ENCODE data around the gene U2AF1L4.
A peak's percentile ranks its signal among the peaks of the same experiment; 100 is the strongest.

U2AF1L4 gene

GRCh38 chr19:35716801-35717664, 28.2 kb downstream of the U2AF1L4 start (continued):
- TF ChIP-seq ZNF157 (tag by site-specific recombination; IDR thresholded peaks at IDR 0.05), result peak; percentile 58; the same call in 1 of the 2 replicates
- TF ChIP-seq ZNF341 (tag by site-specific recombination; IDR thresholded peaks at IDR 0.05; ENCODE audit: low read depth), result peak; percentile 39
- no peak for TF ChIP-seq ZNF571 (tag by site-specific recombination; IDR thresholded peaks at IDR 0.05)
- TF ChIP-seq ZNF138 (tag by site-specific recombination; IDR thresholded peaks at IDR 0.05; ENCODE audit: borderline replicate concordance), result no peak
- TF ChIP-seq ZNF23 (tag by site-specific recombination; IDR thresholded peaks at IDR 0.05; ENCODE audit: borderline replicate concordance), result no peak
- TF ChIP-seq KLF1 (tag by site-specific recombination; IDR thresholded peaks at IDR 0.05), result peak; percentile 58
- no peak for TF ChIP-seq ZNF214 (tag by site-specific recombination; IDR thresholded peaks at IDR 0.05; ENCODE audit: borderline replicate concordance)
- 0 out of 2 replicates have a peak, but pooled peaks have one; percentile 55 for TF ChIP-seq ZNF133 (tag by site-specific recombination; IDR thresholded peaks at IDR 0.05)
- TF ChIP-seq ZNF677 (tag by site-specific recombination; IDR thresholded peaks at IDR 0.05), result 0 out of 2 replicates have a peak, but pooled peaks have one; percentile 2
- TF ChIP-seq ZNF768 (tag by site-specific recombination; IDR thresholded peaks at IDR 0.05), result no peak
- TF ChIP-seq, protein P1, sequence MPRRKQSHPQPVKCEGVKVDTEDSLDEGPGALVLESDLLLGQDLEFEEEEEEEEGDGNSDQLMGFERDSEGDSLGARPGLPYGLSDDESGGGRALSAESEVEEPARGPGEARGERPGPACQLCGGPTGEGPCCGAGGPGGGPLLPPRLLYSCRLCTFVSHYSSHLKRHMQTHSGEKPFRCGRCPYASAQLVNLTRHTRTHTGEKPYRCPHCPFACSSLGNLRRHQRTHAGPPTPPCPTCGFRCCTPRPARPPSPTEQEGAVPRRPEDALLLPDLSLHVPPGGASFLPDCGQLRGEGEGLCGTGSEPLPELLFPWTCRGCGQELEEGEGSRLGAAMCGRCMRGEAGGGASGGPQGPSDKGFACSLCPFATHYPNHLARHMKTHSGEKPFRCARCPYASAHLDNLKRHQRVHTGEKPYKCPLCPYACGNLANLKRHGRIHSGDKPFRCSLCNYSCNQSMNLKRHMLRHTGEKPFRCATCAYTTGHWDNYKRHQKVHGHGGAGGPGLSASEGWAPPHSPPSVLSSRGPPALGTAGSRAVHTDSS (tag by site-specific recombination; IDR thresholded peaks at IDR 0.05), result peak; percentile 48; the same call in 1 of the 2 replicates
- TF ChIP-seq, protein P2, sequence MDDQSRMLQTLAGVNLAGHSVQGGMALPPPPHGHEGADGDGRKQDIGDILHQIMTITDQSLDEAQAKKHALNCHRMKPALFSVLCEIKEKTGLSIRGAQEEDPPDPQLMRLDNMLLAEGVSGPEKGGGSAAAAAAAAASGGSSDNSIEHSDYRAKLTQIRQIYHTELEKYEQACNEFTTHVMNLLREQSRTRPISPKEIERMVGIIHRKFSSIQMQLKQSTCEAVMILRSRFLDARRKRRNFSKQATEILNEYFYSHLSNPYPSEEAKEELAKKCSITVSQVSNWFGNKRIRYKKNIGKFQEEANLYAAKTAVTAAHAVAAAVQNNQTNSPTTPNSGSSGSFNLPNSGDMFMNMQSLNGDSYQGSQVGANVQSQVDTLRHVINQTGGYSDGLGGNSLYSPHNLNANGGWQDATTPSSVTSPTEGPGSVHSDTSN (CRISPR knock-in tag; IDR thresholded peaks at IDR 0.05), result peak; percentile 7; the same call in 1 of the 2 replicates
- no peak for TF ChIP-seq ZNF747 (tag by site-specific recombination; IDR thresholded peaks at IDR 0.05)
- TF ChIP-seq, protein P3, sequence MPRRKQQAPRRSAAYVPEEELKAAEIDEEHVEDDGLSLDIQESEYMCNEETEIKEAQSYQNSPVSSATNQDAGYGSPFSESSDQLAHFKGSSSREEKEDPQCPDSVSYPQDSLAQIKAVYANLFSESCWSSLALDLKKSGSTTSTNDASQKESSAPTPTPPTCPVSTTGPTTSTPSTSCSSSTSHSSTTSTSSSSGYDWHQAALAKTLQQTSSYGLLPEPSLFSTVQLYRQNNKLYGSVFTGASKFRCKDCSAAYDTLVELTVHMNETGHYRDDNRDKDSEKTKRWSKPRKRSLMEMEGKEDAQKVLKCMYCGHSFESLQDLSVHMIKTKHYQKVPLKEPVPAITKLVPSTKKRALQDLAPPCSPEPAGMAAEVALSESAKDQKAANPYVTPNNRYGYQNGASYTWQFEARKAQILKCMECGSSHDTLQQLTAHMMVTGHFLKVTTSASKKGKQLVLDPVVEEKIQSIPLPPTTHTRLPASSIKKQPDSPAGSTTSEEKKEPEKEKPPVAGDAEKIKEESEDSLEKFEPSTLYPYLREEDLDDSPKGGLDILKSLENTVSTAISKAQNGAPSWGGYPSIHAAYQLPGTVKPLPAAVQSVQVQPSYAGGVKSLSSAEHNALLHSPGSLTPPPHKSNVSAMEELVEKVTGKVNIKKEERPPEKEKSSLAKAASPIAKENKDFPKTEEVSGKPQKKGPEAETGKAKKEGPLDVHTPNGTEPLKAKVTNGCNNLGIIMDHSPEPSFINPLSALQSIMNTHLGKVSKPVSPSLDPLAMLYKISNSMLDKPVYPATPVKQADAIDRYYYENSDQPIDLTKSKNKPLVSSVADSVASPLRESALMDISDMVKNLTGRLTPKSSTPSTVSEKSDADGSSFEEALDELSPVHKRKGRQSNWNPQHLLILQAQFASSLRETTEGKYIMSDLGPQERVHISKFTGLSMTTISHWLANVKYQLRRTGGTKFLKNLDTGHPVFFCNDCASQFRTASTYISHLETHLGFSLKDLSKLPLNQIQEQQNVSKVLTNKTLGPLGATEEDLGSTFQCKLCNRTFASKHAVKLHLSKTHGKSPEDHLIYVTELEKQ (tag by site-specific recombination; IDR thresholded peaks at IDR 0.05; ENCODE audit: borderline replicate concordance), result peak; percentile 55; the same call in 1 of the 2 replicates
- peak; percentile 99 for TF ChIP-seq ZNF501 (tag by site-specific recombination; IDR thresholded peaks at IDR 0.05)
- TF ChIP-seq, protein P4, sequence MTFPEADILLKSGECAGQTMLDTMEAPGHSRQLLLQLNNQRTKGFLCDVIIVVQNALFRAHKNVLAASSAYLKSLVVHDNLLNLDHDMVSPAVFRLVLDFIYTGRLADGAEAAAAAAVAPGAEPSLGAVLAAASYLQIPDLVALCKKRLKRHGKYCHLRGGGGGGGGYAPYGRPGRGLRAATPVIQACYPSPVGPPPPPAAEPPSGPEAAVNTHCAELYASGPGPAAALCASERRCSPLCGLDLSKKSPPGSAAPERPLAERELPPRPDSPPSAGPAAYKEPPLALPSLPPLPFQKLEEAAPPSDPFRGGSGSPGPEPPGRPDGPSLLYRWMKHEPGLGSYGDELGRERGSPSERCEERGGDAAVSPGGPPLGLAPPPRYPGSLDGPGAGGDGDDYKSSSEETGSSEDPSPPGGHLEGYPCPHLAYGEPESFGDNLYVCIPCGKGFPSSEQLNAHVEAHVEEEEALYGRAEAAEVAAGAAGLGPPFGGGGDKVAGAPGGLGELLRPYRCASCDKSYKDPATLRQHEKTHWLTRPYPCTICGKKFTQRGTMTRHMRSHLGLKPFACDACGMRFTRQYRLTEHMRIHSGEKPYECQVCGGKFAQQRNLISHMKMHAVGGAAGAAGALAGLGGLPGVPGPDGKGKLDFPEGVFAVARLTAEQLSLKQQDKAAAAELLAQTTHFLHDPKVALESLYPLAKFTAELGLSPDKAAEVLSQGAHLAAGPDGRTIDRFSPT (tag by site-specific recombination; IDR thresholded peaks at IDR 0.05), result peak; percentile 63
- 0 out of 2 replicates have a peak, but pooled peaks have one; percentile 90 for TF ChIP-seq ZNF324 (tag by site-specific recombination; IDR thresholded peaks at IDR 0.05)
- TF ChIP-seq MZF1 (tag by site-specific recombination; IDR thresholded peaks at IDR 0.05; ENCODE audit: borderline replicate concordance), result no peak
- no peak for TF ChIP-seq ZNF529 (tag by site-specific recombination; IDR thresholded peaks at IDR 0.05; ENCODE audit: insufficient replicate concordance)
- TF ChIP-seq, protein P5, sequence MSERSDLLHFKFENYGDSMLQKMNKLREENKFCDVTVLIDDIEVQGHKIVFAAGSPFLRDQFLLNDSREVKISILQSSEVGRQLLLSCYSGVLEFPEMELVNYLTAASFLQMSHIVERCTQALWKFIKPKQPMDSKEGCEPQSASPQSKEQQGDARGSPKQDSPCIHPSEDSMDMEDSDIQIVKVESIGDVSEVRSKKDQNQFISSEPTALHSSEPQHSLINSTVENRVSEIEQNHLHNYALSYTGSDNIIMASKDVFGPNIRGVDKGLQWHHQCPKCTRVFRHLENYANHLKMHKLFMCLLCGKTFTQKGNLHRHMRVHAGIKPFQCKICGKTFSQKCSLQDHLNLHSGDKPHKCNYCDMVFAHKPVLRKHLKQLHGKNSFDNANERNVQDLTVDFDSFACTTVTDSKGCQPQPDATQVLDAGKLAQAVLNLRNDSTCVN (tag by site-specific recombination; optimal IDR thresholded peaks at IDR 0.05), result peak; percentile 99
- 0 out of 2 replicates have a peak, but pooled peaks have one; percentile 65 for TF ChIP-seq PRDM2 (tag by site-specific recombination; IDR thresholded peaks at IDR 0.05; ENCODE audit: borderline replicate concordance)

Measured in HEK293 (cell line).